Neuronal stem cell (in vitro differentiated cells): ENCODE results near the gene KLK6.

Source experiments
- DNase-seq: peaks from one replicate; pipeline ENCODE4 v3.0.0-alpha.2; 2013; ENCODE audit warnings: low spot score
- H2AFZ ChIP-seq: one replicate; pipeline ENCODE4 v1.6.1; 2013; ENCODE audit warnings: mild to moderate bottlenecking, low read length, inconsistent platforms
- H2AK5ac ChIP-seq: 2 replicates; pipeline ENCODE4 v1.6.1; 2013; ENCODE audit warnings: low read depth, mild to moderate bottlenecking, inconsistent platforms, low read length, moderate library complexity, mixed read lengths
- H2BK120ac ChIP-seq: 2 replicates; pipeline ENCODE4 v1.6.1; 2013; ENCODE audit warnings: low read depth, mild to moderate bottlenecking, inconsistent platforms, low read length, moderate library complexity, mixed read lengths
- H2BK12ac ChIP-seq: one replicate; pipeline ENCODE4 v1.6.1; 2013; ENCODE audit warnings: low read length, inconsistent platforms
- H2BK15ac ChIP-seq: 2 replicates; pipeline ENCODE4 v1.6.1; 2013; ENCODE audit warnings: mild to moderate bottlenecking, low read length, inconsistent platforms, mixed read lengths
- H2BK5ac ChIP-seq: one replicate; pipeline ENCODE4 v1.6.1; 2013; ENCODE audit warnings: inconsistent platforms, mild to moderate bottlenecking, low read length, moderate library complexity
- H3K14ac ChIP-seq: one replicate; pipeline ENCODE4 v1.6.1; 2013; ENCODE audit warnings: low read length, inconsistent platforms
- H3K18ac ChIP-seq: 2 replicates; pipeline ENCODE4 v1.6.1; 2013; ENCODE audit warnings: low read length, inconsistent platforms
- H3K23ac ChIP-seq: 2 replicates; pipeline ENCODE4 v1.6.1; 2013; ENCODE audit warnings: low read depth, mild to moderate bottlenecking, mixed read lengths, low read length, inconsistent platforms; ENCODE audit not compliant: poor library complexity
- H3K27ac ChIP-seq: replicated peaks from 3 replicates; pipeline ENCODE4 v1.5.1; 2013; ENCODE audit warnings: low read length, inconsistent platforms
- H3K27me3 ChIP-seq, 3 experiments: 2 replicates each; pipeline ENCODE4 v1.6.1; 2013; ENCODE audit warnings: low read length in 3 of 3, mild to moderate bottlenecking in 2 of 3, inconsistent platforms in 1 of 3, low read depth in 1 of 3, mixed read lengths in 1 of 3, moderate library complexity in 1 of 3; ENCODE audit not compliant: control insufficient read depth in 3 of 3, insufficient read depth in 3 of 3
- H3K36me3 ChIP-seq, 2 donors: replicated peaks in 1 of 2; 2 replicates each; pipeline ENCODE4 v1.6.1; 2013; ENCODE audit warnings: low read length in 2 of 2; ENCODE audit not compliant: control insufficient read depth in 2 of 2, insufficient read depth in 2 of 2
- H3K4ac ChIP-seq: 2 replicates; pipeline ENCODE4 v1.6.1; 2013; ENCODE audit warnings: inconsistent platforms, mild to moderate bottlenecking, low read length, moderate library complexity
- H3K4me1 ChIP-seq, 2 donors: 1 replicate in 1 of 2; 2 replicates in 1 of 2; pipeline ENCODE4 v1.6.1; 2013; ENCODE audit warnings: low read length in 2 of 2, low read depth in 1 of 2; ENCODE audit not compliant: control insufficient read depth in 2 of 2, insufficient read depth in 1 of 2
- H3K4me2 ChIP-seq: one replicate; pipeline ENCODE4 v1.6.1; 2013; ENCODE audit warnings: mild to moderate bottlenecking, low read length, inconsistent platforms; ENCODE audit not compliant: insufficient read depth, poor library complexity, severe bottlenecking
- H3K4me3 ChIP-seq, 2 donors: 2 replicates each; pipeline ENCODE4 v1.5.1; 2013; ENCODE audit warnings: low read length in 2 of 2, mild to moderate bottlenecking in 2 of 2, inconsistent platforms in 1 of 2, moderate library complexity in 1 of 2
- H3K79me1 ChIP-seq: one replicate; pipeline ENCODE4 v1.6.1; 2013; ENCODE audit warnings: low read depth, mild to moderate bottlenecking, inconsistent platforms, low read length, moderate library complexity
- H3K9ac ChIP-seq: one replicate; pipeline ENCODE4 v1.6.1; 2013; ENCODE audit warnings: mild to moderate bottlenecking, low read depth, low read length, inconsistent platforms; ENCODE audit not compliant: poor library complexity
- H3K9me3 ChIP-seq, 2 donors: replicated peaks in 1 of 2; 2 replicates each; pipeline versions ENCODE3 to v1.6.1; 2013; ENCODE audit warnings: low read length in 2 of 2, mild to moderate bottlenecking in 2 of 2, inconsistent platforms in 1 of 2, low read depth in 1 of 2, mixed read lengths in 1 of 2, moderate library complexity in 1 of 2; ENCODE audit not compliant: control insufficient read depth in 2 of 2, insufficient read depth in 1 of 2
- H4K8ac ChIP-seq: one replicate; pipeline ENCODE4 v1.6.1; 2013; ENCODE audit warnings: low read depth, mild to moderate bottlenecking, inconsistent platforms, low read length, moderate library complexity
- H4K91ac ChIP-seq: one replicate; pipeline ENCODE4 v1.6.1; 2013; ENCODE audit warnings: low read length, low read depth, mild to moderate bottlenecking, inconsistent platforms; ENCODE audit not compliant: poor library complexity
- WGBS, 2 donors: extraction: QIAGEN DNeasy Blood & Tissue Kit; methylation state at CpG; one replicate each; pipeline ENCODE4 v1.1.7; 2013; ENCODE audit warnings: missing lambda C conversion rate in 2 of 2, mixed read lengths in 1 of 2; ENCODE audit not compliant: insufficient read length in 2 of 2, insufficient replicate concordance in 1 of 2; ENCODE audit errors: extremely low coverage in 2 of 2; 5-methylcytosine and 5-hydroxymethylcytosine counted together

KLK6 gene

GRCh38 chr19:51000981-51001380 lies 31.6 kb upstream of the KLK6 start:
- Histone ChIP-seq H3K4me3 (no peak overlapping the region), H3K4ac (no peak overlapping the region), H3K23ac (no peak overlapping the region), H3K14ac (no peak overlapping the region), H2BK12ac (peak overlapping the region; percentile 91), H2BK15ac (peak overlapping the region; percentile 60), H4K91ac (peak overlapping the region; percentile 15), H3K18ac (peak overlapping the region; percentile 1), H2BK120ac (peak overlapping the region; percentile 90), H3K4me2 (peak overlapping the region; percentile 30), H3K36me3 (no peaks in the 10 kb centered on the region), H3K4me1 (peaks cover 0 to 8% of the 10 kb centered on the region in 2 donors), H3K27ac (no peak overlapping the region), H4K8ac (peak overlapping the region; percentile 92), H3K27me3 (peaks cover 0 to 5% (median 0%) of the 10 kb centered on the region in 3 experiments), H2BK5ac (no peak overlapping the region), H3K79me1 (no peaks in the 10 kb centered on the region), H3K9ac (no peak overlapping the region), H3K9me3 (no peaks in the 10 kb centered on the region), H2AK5ac (peak overlapping the region; percentile 90), H2AFZ (no peak overlapping the region)
- no CpG with 5 or more reads among the region's 16 CpGs for WGBS, 2 donors
- no peak for DNase-seq

- peaks cover 0 to 5% (median 0%) of the 10 kb centered on the region in 3 experiments for H3K27me3 ChIP-seq
- H3K14ac ChIP-seq = no peak overlapping the region
- no peak overlapping the region for H2AFZ ChIP-seq
- H3K4ac ChIP-seq = no peak overlapping the region
- H3K4me3 ChIP-seq = no peak overlapping the region
- H3K23ac ChIP-seq = no peak overlapping the region
- H2AK5ac ChIP-seq = peak overlapping the region; percentile 90
- peak overlapping the region; percentile 60 for H2BK15ac ChIP-seq
- H3K4me2 ChIP-seq = no peak overlapping the region
- no peak overlapping the region for H4K91ac ChIP-seq
- peak overlapping the region; percentile 90 for H2BK120ac ChIP-seq
- no peaks in the 10 kb centered on the region for H3K36me3 ChIP-seq
- H4K8ac ChIP-seq = no peak overlapping the region
- peaks cover 0 to 8% of the 10 kb centered on the region in 2 donors for H3K4me1 ChIP-seq
- peak overlapping the region; percentile 91 for H2BK12ac ChIP-seq
- H3K27ac ChIP-seq = no peak overlapping the region
- no peaks in the 10 kb centered on the region for H3K9me3 ChIP-seq
- no peaks in the 10 kb centered on the region for H3K79me1 ChIP-seq
- H2BK5ac ChIP-seq = no peak overlapping the region
- WGBS, 2 donors = no CpG with 5 or more reads among the region's 10 CpGs
- peak overlapping the region; percentile 1 for H3K18ac ChIP-seq
- no peak overlapping the region for H3K9ac ChIP-seq
- DNase-seq = no peak
These were observed 31.0 kb upstream of the KLK6 start for GRCh38 chr19:51000426-51000825.

- Histone ChIP-seq H3K27ac (no peak overlapping the region), H3K4me3 (no peak overlapping the region), H3K4me2 (no peak overlapping the region), H3K36me3 (no peaks in the 10 kb centered on the region), H4K8ac (no peak overlapping the region), H3K23ac (no peak overlapping the region), H3K9me3 (no peaks in the 10 kb centered on the region), H2AFZ (no peak overlapping the region), H2BK12ac (no peak overlapping the region), H2BK15ac (no peak overlapping the region), H3K9ac (no peak overlapping the region), H3K4ac (no peak overlapping the region), H3K27me3 (peaks cover 0 to 3% (median 0%) of the 10 kb centered on the region in 3 experiments), H4K91ac (no peak overlapping the region), H3K79me1 (no peaks in the 10 kb centered on the region), H3K4me1 (peaks cover 0 to 8% of the 10 kb centered on the region in 2 donors), H2BK5ac (no peak overlapping the region), H3K18ac (no peak overlapping the region), H2AK5ac (no peak overlapping the region), H2BK120ac (no peak overlapping the region), H3K14ac (no peak overlapping the region)
- DNase-seq = no peak
- no CpG with 5 or more reads among the region's 4 CpGs for WGBS, 2 donors
These were observed 29.3 kb upstream of the KLK6 start for GRCh38 chr19:50998686-50999085.

- no peak overlapping the region for H2BK120ac ChIP-seq
- H2BK5ac ChIP-seq = no peak overlapping the region
- peaks cover 0 to 3% (median 0%) of the 10 kb centered on the region in 3 experiments for H3K27me3 ChIP-seq
- H2AK5ac ChIP-seq = no peak overlapping the region
- no peak overlapping the region for H4K8ac ChIP-seq
- no peak overlapping the region for H3K27ac ChIP-seq
- H3K23ac ChIP-seq = no peak overlapping the region
- peaks cover 0 to 8% of the 10 kb centered on the region in 2 donors for H3K4me1 ChIP-seq
- no peak overlapping the region for H3K14ac ChIP-seq
- H3K79me1 ChIP-seq = no peaks in the 10 kb centered on the region
- no peak overlapping the region for H3K4me2 ChIP-seq
- no peaks in the 10 kb centered on the region for H3K36me3 ChIP-seq
- H3K4me3 ChIP-seq = no peak overlapping the region
- no peak overlapping the region for H2AFZ ChIP-seq
- no peaks in the 10 kb centered on the region for H3K9me3 ChIP-seq
- H2BK15ac ChIP-seq = no peak overlapping the region
- 100% methylated on average over 1 to 2 of the region's 5 CpGs for WGBS, 2 donors
- no peak overlapping the region for H3K18ac ChIP-seq
- no peak overlapping the region for H2BK12ac ChIP-seq
- no peak for DNase-seq
- H3K4ac ChIP-seq = no peak overlapping the region
- H3K9ac ChIP-seq = no peak overlapping the region
- H4K91ac ChIP-seq = no peak overlapping the region
These were observed 28.7 kb upstream of the KLK6 start for GRCh38 chr19:50998061-50998460.
